GM21381 (cell line): ENCODE data around the gene JCAD.

ENCODE experiments used
- ATAC-seq: cut with Tn5 transposase; IDR thresholded peaks from one replicate; pipeline ENCODE4 v1.9.1; 2021; ENCODE audit warnings: mild to moderate bottlenecking, moderate library complexity; ENCODE audit not compliant: unreplicated experiment

The JCAD gene

GRCh38 chr10:30073767-30074060 is 14.3 kb upstream of the JCAD start:
- ATAC-seq: no peak

GRCh38 chr10:30073045-30073766 is 13.8 kb upstream of the JCAD start:
- no peak for ATAC-seq

GRCh38 chr10:30072068-30072467 is 12.7 kb upstream of the JCAD start:
- ATAC-seq: no peak

DNA sequence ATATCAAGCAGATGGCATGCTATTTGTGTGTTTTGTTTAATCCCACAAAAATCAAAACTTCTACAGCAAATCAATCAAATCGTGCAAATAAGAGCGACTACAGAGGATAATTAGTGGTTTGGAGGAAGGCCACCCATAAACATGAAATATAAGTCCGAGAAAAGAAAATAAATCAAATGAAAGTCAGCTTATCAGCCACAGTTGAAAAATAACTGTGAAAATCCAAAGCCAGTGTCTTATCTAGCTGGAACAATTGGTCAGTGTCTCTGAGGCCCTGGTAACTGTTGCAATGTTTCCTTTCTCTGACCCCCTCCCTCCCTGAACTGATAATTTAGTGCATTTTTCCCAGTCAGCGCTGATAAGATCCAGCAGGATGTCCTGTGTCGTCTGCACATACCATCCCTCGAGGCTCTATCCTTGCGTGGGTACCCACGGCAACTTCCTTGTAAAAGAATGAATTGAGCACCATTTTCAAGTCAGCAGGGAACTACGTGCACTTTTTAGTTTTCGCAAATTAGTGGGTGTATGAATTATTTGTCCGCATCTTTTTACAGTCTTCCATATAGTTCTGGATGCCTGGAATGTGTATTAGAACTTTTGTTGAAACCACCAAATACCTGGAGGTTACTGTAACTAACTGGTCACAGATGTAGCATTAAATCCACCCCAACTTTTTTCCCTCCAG is 10.8 kb upstream of the JCAD start:
- no peak for ATAC-seq

GRCh38 chr10:30068492-30069223 is 9.3 kb upstream of the JCAD start:
- ATAC-seq: no peak

DNA sequence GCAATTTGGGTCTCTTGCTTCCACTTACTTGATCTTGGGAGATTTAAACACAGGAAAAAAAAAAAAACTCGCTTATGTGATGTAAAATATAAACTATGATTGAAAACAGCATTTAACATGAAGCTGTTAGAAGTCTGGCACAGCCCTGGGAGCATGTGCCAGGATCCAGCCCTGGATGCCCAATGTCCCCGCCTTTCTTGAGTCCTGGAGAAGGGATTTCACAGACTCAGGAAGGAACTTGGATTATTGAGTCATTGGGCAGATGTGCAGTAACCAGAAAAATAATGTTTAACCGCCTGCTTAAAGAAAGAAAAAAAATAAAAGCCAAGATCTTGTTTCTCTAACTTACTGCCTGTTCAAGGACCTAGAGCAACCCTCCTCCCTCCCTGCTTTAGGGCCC is 3.7 kb upstream of the JCAD start:
- ATAC-seq: no peak

- no peak for ATAC-seq
Measured at GRCh38 chr10:30062582-30062981, 3.2 kb upstream of the JCAD start.

GRCh38 chr10:30062090-30062489 is 2.7 kb upstream of the JCAD start:
- no peak for ATAC-seq

- no peak for ATAC-seq
Measured at GRCh38 chr10:30058570-30059132, 735 bp downstream of the JCAD start.

DNA sequence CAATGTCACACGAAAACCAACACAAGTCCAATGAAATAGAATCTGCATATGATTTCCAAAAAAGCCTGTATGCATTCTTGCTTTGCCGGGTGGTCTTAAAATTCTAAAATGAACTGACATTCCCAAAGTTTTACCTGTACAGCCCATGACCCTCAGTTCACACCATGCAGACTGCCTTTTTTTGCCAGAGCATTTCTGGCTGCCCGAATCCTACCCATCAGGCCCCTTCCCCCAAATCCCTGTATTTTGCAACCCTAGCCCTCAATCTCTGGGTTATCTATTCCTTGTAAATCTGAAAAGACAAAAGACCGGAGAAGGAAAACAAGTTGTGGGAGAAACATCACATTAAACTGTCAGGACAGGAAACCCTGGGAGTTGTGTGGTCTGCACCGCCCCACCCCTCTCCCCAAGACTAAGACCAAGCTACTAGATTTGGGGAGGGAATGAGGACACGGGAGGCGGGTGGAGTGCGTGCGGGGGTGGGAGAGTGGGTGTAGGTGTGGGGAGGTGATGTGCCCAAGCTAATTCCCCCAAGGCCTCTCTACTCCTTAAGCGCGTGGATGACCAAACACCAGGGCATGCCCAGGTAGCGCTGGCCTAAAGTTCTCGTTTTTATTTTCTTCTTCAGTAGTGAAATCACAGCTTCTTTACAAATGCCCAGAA is 1.4 kb downstream of the JCAD start:
- no peak for ATAC-seq

GRCh38 chr10:30057421-30057841 is 2.0 kb downstream of the JCAD start:
- no peak for ATAC-seq

DNA sequence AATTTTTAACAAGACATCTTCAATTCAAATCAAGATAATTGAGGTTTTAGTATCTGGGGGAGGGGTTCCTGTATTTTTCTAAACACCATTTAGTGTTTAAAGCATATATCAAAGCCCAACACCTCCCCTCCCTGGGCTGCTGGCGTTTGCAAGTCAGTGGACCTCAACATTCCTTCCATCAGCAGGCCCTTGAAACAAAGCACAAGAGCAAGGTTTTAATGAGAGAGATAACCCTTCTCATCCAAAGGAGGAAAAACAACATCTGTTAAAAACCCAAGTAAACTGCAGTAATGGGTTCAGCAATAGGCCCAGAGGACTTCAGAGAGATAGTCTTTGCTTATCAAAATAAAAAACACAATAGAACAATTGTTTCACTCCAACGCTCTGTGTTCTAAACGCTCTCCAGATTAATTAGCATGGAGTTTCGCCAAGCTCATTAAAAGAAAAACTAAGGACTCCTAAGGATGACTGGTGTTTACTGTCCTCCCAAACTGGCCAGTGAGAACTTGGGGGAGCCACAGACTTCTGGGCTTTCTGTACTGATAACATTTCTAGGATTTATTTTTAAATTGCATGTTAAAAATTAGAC is 2.5 kb downstream of the JCAD start:
- ATAC-seq: no peak

GRCh38 chr10:30056281-30056680 is 3.1 kb downstream of the JCAD start:
- ATAC-seq: no peak

DNA sequence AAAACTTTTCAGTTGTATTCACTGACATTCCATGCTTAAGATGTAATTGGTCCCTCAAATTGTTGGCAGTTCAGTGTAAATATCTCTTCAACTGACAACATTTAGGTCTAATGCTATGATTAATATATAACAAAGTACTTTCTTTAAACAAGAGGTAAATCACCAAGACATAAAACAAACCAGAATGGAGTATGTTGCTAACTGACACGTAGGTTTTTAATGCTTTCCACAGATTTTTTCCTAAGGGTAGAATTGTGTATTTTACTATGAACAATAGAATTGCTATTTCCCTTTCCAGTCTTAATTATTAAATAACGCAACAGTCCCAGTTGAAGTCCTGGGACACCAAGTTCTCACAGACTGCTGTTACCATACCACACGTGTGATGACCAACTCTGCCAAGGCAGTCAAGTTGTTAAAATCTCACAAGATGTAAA is 4.1 kb downstream of the JCAD start:
- ATAC-seq: no peak

DNA sequence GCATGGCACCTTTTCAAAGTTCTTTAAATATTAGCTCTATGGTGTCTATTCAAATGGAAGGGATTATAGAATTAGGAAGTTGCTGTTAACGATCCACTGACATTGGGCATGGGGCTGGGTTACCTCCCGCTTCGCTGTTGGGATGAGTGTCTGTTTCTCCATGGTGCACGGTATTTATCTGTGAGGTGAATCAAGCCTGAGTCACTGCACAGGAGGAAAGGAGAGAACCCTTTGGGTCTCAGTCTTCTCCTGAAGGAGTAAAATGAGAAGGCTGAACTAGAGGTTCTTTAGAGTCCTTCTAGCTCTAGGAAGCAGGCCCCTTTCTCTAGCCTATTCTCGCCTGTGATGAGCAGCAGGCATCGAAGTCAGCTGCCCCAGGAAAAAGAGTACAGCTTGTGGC is 7.3 kb downstream of the JCAD start:
- ATAC-seq: no peak

DNA sequence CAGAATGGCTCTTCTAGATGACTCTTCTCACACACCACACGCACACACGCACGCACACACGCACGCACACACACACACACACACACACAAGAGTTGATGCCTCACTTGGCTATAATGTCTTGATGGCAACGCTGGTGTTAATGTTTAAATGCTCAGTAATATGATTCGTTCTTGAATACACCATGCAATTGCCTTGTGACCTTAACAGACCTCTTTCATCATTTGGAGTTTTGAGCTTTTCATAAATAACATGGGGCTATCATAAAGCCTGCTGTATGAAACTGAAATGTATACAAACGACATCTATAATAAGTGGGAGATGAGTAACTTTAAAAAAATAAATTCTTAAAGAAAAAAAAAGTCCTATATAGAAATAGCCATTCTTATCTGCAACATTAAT is 8.2 kb downstream of the JCAD start:
- ATAC-seq: no peak

DNA sequence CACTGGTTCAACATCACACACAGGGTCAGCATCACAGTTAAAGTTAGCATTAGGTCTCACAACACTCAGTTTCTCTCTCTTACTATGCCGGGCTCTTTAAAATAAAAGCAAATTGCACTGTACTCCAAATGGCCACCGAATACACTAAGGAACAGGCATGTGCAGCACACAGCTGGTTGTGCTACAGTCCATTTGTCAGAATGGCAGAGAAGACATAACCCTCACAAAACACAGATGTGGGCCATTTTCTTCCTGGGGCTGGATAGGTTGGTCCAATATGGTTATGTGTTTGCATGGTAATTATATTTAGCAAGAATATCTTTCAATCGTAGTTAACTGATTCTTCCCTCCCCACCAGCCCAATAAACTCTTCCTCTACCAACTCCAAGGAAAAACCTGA is 9.0 kb downstream of the JCAD start:
- ATAC-seq: no peak

DNA sequence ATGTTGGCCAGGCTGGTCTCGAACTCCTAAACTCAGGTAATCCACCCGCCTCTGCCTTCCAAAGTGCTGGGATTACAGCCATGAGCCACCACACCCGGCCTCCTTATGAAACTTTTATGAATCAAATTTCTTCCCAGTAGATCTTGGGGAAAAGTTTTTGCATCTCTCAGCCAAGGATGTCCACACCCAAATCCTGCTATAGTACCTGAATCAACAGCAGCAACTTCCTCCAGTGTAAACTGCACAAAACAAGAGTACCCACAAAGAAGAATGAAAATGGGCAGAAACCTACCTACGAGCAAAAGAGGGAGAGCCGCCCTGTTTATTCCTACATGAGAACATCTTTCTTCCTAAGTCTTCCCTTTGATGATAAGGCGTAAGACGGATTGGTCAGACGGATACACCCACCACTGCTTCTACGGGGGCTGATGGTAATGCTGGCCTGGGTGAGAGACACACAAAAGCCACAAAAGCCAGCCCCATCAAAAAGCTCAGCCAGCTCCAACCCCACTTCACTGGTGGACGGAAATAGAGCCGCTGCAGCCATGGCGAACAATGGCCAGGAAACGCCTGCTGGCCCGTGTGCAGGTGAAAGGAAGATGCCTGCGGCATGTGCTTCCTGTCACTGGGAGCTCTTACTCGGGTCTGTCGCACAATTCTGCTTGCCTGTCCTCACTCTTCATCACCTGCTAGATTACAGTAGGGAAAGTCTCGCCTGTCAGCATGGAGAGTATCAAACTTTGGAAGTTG is 10.4 kb downstream of the JCAD start:
- no peak for ATAC-seq

GRCh38 chr10:30047924-30048531 is 11.4 kb downstream of the JCAD start:
- no peak for ATAC-seq

GRCh38 chr10:30047430-30047829 is 12.0 kb downstream of the JCAD start:
- no peak for ATAC-seq
